Immature natural killer cell (primary cell): ENCODE measurements around the gene FOXC1. TPM values are rescaled to one million over a fixed set of nuclear protein-coding genes. Genes with fewer than 3 reads are reported as not detected.
A peak's percentile ranks its signal among the peaks of the same experiment; 100 is the strongest.

Experiments
- DNase-seq, 3 donors: peaks; one replicate each; pipeline ENCODE4 v3.0.0; 2022; ENCODE audit warnings: mixed read lengths in 1 of 3
- H3K27ac Mint-ChIP-seq, 6 donors: one replicate each; pipeline ENCODE4 v1.8.0; 2020; ENCODE audit warnings: mixed read lengths in 6 of 6, mild to moderate bottlenecking in 5 of 6, inconsistent platforms in 4 of 6, moderate library complexity in 3 of 6
- H3K27me3 Mint-ChIP-seq, 3 donors: one replicate each; pipeline ENCODE4 v1.8.0; 2020 to 2021; ENCODE audit warnings: low read depth in 3 of 3, mild to moderate bottlenecking in 3 of 3, mixed read lengths in 3 of 3, moderate library complexity in 3 of 3, inconsistent platforms in 1 of 3
- H3K36me3 Mint-ChIP-seq, 3 donors: one replicate each; pipeline ENCODE4 v1.8.0; 2020; ENCODE audit warnings: mixed read lengths in 3 of 3, inconsistent platforms in 2 of 3, mild to moderate bottlenecking in 2 of 3
- H3K4me1 Mint-ChIP-seq, 2 donors: one replicate each; pipeline ENCODE4 v1.8.0; 2020; ENCODE audit warnings: inconsistent platforms in 2 of 2, mild to moderate bottlenecking in 2 of 2, mixed read lengths in 2 of 2, moderate library complexity in 1 of 2
- H3K4me3 Mint-ChIP-seq, 5 donors: one replicate each; pipeline ENCODE4 v1.8.0; 2020; ENCODE audit warnings: mild to moderate bottlenecking in 5 of 5, mixed read lengths in 5 of 5, inconsistent platforms in 3 of 5, moderate library complexity in 3 of 5
- H3K9me3 Mint-ChIP-seq, 6 donors: one replicate each; pipeline ENCODE4 v1.8.0; 2020; ENCODE audit warnings: mild to moderate bottlenecking in 6 of 6, mixed read lengths in 6 of 6, inconsistent platforms in 4 of 6, moderate library complexity in 3 of 6
- polyA plus RNA-seq, 3 donors: library from polyadenylated mRNA; unstranded; fragments of 300-500 nt; fragmentation: Illumina TruSeq; gene quantifications; one replicate each; pipeline ENCODE4 v1.2.3, GENCODE V29; 2021

Gene FOXC1
- under 1 TPM in 1 of 3 donors, not detected in 2; 0.22 TPM for polyA plus RNA-seq

DNA sequence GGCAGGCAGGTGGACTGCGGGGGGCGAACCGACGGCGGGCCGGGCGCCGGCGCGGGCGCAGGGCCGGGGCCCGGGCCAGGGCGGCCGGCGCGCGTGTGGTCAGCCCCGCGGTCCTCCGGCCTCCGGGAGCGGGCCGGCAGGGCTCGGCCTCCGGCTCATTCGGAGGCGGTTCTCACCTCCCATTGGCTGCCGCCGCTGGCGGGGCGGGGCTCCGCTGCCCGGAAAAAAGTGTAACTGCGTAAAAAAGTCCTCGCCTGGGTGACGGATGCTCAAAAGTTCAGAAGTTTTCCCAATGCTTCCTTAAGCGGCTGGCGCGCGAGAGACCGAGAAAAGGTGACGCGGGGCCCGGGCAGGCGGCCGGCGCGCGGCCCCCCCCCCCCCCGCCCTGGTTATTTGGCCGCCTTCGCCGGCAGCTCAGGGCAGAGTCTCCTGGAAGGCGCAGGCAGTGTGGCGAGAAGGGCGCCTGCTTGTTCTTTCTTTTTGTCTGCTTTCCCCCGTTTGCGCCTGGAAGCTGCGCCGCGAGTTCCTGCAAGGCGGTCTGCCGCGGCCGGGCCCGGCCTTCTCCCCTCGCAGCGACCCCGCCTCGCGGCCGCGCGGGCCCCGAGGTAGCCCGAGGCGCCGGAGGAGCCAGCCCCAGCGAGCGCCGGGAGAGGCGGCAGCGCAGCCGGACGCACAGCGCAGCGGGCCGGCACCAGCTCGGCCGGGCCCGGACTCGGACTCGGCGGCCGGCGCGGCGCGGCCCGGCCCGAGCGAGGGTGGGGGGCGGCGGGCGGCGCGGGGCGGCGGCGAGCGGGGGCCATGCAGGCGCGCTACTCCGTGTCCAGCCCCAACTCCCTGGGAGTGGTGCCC is at the start of gene FOXC1:
TSS of gene FOXC1 (plus strand) at position 268 of the 849 bp plus-strand sequence. CDS start at position 799, 531 bp downstream.
- DNase-seq = peak in 1 of 3 donors; percentile 27
- peaks cover 32 to 61% (median 52%) of the 10 kb centered on the region in 3 donors for H3K27me3 Mint-ChIP-seq
- H3K9me3 Mint-ChIP-seq = peaks cover 0 to 2% (median 0%) of the 10 kb centered on the region in 6 donors
- H3K4me1 Mint-ChIP-seq = peaks cover 42 to 54% of the 10 kb centered on the region in 2 donors
- peak within 1 kb of the TSS in 1 of 6 donors; percentile 55 for H3K27ac Mint-ChIP-seq
- H3K36me3 Mint-ChIP-seq = no peaks in the 10 kb centered on the region
- peak within 1 kb of the TSS; percentile 81 to 89 (median 82) for H3K4me3 Mint-ChIP-seq

DNA sequence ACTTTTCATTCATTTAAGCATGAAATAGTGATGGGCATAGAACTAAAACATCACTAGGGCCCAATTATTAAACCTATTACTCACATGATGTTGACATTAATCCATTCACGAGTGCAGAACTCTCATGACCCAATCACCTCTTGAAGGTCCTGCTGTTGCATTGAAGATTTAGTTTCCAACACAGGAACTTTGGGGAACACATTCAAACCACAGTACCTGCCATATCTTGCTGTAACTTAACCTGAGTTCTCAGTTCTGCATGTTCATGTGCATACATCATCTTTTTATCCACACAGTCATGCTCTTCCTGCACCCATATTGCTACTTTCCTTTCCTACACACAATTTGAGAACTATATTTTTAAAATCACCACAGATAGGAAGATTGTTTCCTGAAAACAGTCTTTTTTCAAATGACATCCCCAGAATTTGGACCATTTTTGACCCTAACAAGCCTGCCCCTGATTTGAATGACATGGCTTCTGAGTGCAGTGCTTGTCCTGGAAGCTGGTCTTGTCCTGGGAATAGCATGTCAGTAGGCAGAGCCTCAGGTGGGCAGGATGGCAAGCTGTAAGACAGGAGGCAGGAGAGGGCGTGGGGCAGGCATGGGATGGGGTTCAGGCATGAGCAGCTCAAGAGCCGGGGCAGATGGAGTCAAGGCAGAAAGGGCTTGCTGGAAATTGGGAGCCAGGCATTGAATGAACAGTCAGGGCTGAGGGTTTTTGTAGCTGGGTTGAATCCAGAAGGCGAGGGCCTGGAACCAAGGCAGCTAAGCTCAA is 49.2 kb upstream of the FOXC1 start:
- Mint-ChIP-seq H3K27me3 (peaks cover 0 to 13% (median 9%) of the 10 kb centered on the region in 3 donors), H3K4me1 (peaks cover 6 to 23% of the 10 kb centered on the region in 2 donors), H3K36me3 (no peaks in the 10 kb centered on the region), H3K4me3 (no peak overlapping the region), H3K9me3 (no peaks in the 10 kb centered on the region), H3K27ac (no peak overlapping the region)
- DNase-seq = no peak

DNA sequence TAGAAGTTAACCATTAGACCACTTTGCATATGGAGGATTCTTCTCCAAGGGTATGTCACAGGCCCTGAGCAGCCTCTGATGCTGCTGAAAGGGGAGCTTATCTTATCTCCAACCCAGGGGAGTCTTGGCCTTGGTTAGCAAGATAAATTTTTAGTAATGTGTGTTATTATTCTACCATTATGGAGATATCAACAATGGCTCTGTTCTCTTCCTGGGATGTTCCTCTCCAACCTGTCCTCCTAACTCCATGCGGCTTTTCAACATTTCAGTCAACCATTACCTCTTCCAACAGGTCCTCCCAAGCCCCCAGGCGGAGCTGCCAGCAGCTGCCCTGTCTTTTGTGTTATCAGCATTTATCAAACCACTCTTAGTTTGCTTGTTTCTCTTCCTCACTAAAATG is 48.4 kb upstream of the FOXC1 start:
- Mint-ChIP-seq H3K4me3 (no peak overlapping the region), H3K9me3 (no peaks in the 10 kb centered on the region), H3K27me3 (peaks cover 0 to 10% (median 7%) of the 10 kb centered on the region in 3 donors)

DNA sequence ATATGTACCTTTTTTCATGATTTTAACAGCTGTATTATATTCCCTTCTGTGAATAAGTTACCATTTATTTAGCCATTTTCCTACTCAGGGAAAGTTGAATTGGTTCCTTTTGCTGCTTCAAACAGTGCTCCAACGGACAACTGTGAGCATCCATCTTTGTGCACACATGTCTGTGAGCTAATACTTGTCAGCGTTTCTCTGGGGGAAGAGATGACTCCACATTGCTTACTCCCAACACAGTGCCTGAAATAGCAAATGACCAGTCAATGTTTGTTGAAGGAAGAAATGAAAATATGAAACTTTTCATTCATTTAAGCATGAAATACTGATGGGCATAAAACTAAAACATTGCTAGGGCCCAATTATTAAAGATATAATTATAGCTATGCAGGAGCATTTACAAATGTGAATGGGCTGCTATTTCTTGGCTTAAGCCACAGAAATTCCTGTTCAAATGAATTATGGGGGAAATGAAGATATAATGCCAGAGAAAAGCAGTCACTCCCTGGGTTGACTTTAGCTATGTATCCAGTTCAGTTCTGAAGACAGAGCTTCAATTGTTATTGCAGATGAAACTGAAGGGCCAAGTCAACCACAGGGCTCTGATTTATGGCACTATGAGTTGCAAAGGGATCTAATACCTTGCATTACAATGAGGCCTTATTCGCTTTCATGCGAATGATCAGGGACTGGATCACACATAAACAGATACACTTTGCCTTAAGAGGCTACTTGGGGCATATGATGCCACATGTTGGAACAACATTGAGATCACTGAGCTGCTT is 47.4 kb upstream of the FOXC1 start:
- Mint-ChIP-seq H3K4me1 (peaks cover 6 to 17% of the 10 kb centered on the region in 2 donors), H3K9me3 (no peaks in the 10 kb centered on the region), H3K4me3 (no peak overlapping the region), H3K27ac (no peak overlapping the region), H3K27me3 (peaks cover 0 to 6% (median 3%) of the 10 kb centered on the region in 3 donors), H3K36me3 (no peaks in the 10 kb centered on the region)
- no peak for DNase-seq

More for the DNA sequence above, 48.4 kb upstream of the FOXC1 start:
- Mint-ChIP-seq H3K4me1 (peaks cover 6 to 18% of the 10 kb centered on the region in 2 donors), H3K27ac (peak overlapping the region in 1 of 6 donors; percentile 19), H3K36me3 (no peaks in the 10 kb centered on the region)
- DNase-seq = no peak

DNA sequence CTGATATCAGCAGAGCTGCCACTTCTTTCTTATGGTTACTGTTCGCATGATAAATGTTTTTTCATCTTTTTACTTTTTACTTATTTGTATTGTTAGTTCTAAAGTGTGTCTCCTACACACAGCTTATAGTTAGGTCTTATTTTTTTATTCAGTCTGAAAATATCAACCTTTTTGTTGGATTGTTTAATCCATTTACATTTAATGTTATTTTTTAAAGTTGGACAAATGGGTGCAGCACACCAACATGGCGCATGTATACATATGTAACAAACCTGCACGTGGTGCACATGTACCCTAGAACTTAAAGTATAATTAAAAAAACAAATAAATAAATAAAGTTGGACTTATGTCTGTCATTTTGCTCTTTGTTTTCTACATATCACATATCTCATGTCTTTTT is 40.3 kb upstream of the FOXC1 start:
- H3K4me3 Mint-ChIP-seq = no peak overlapping the region
- no peak overlapping the region for H3K27ac Mint-ChIP-seq
- H3K36me3 Mint-ChIP-seq = peaks cover 17 to 20% (median 17%) of the 10 kb centered on the region in 3 donors
- no peak for DNase-seq
- H3K4me1 Mint-ChIP-seq = peaks cover 0 to 5% of the 10 kb centered on the region in 2 donors
- H3K27me3 Mint-ChIP-seq = peaks cover 0 to 19% (median 2%) of the 10 kb centered on the region in 3 donors
- H3K9me3 Mint-ChIP-seq = peaks cover 15 to 23% (median 19%) of the 10 kb centered on the region in 6 donors

DNA sequence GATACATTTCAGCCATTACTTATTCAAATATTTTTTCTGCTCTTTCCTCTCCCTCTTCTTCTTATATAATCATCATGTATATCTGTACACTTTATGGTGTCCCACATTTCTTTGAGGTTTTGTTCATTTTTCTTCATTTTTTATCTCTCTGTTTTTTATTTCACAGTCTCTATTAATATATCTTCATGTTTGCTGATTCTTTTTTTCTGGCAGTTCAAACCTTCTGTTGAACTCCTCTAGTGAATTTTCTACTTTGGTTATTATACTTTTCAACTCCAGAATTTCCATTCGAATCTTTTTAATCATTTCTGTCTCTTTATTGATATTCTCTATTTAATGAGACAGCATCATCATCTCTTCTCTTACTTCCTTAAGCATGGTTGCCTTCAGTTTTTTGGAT is 38.9 kb upstream of the FOXC1 start:
- H3K27me3 Mint-ChIP-seq = peaks cover 0 to 19% (median 0%) of the 10 kb centered on the region in 3 donors
- DNase-seq = no peak
- peaks cover 15 to 23% (median 19%) of the 10 kb centered on the region in 6 donors for H3K9me3 Mint-ChIP-seq
- peaks cover 17 to 20% (median 17%) of the 10 kb centered on the region in 3 donors for H3K36me3 Mint-ChIP-seq
- H3K27ac Mint-ChIP-seq = no peak overlapping the region
- H3K4me1 Mint-ChIP-seq = peaks cover 0 to 5% of the 10 kb centered on the region in 2 donors
- H3K4me3 Mint-ChIP-seq = no peak overlapping the region

DNA sequence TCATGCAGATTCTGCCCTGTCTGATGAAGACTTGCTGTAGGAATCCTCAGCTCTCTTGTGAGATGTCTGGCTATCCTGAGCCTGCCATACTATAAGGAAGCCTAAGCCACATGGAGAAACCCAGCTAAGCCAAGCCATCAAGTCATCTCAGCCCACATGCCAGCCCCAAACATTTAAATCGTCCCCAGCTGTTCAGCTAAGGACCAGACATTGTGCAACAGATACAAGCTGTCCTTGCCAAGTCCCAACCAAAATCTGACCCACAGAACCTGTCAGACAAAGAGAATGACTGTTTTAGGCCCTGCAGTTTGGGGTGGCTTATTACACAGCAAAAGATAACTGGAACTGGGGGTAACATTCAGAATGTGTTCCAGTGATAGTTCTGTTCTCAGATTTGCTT is 36.8 kb upstream of the FOXC1 start:
- Mint-ChIP-seq H3K4me1 (no peaks in the 10 kb centered on the region), H3K27ac (no peak overlapping the region), H3K27me3 (peaks cover 0 to 21% (median 0%) of the 10 kb centered on the region in 3 donors), H3K9me3 (peaks cover 15 to 23% (median 19%) of the 10 kb centered on the region in 6 donors), H3K36me3 (peaks cover 17 to 20% (median 17%) of the 10 kb centered on the region in 3 donors), H3K4me3 (no peak overlapping the region)
- DNase-seq = no peak

DNA sequence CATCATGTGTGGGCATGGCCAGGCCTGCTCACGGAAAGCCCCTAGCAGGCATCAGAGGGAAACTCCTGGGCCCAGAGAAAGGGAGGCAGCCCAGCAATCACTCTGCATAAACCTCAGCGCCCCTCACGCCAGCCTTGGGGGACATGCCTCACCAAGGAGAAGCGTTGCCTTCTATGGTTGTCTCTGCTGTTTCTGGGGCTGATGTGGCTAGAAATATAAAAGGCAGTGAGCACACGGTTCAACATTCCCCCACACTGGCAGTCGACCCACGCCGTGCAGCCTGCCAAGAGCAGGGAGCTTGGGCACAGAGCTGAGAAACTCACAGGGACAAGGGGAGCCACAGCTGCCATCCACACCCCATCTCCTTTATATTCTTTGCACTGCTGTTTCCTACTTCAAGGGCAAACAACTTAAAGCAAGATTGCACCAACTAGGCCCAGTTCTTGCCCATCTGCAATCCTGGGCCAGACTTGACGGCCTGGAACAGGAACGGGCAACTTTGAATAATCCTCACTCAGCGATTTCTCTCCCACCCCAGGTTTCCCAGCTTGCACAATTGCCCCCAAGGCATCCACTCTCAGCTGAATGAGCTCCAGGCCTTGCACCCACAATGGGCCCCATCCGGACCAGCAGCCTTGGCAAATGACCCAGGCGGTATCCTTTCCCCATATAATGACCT is 35.5 kb upstream of the FOXC1 start:
- H3K27ac Mint-ChIP-seq = no peak overlapping the region
- H3K4me3 Mint-ChIP-seq = no peak overlapping the region
- H3K4me1 Mint-ChIP-seq = no peaks in the 10 kb centered on the region
- DNase-seq = no peak
- peaks cover 14 to 17% (median 17%) of the 10 kb centered on the region in 3 donors for H3K36me3 Mint-ChIP-seq
- H3K27me3 Mint-ChIP-seq = peaks cover 0 to 21% (median 0%) of the 10 kb centered on the region in 3 donors
- H3K9me3 Mint-ChIP-seq = peaks cover 15 to 23% (median 18%) of the 10 kb centered on the region in 6 donors

DNA sequence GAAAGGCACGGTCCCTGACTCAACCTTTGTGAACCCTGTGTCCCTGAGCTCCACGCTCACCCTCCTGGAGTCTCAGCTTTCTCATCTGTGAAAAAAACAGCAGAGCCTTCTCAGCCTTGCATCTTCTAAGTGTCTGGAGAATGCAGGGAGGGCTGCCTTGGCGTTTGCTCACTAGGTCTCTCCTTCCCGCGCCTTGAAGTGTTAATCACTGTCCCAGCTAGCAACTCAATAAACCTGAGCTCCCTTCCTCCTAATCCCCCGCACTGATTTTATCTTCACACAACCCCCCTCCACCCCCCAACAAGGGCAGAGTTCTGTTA is 34.9 kb upstream of the FOXC1 start:
- Mint-ChIP-seq H3K27ac (no peak overlapping the region), H3K4me3 (no peak overlapping the region), H3K9me3 (peaks cover 15 to 23% (median 18%) of the 10 kb centered on the region in 6 donors), H3K4me1 (no peaks in the 10 kb centered on the region), H3K36me3 (peaks cover 14 to 17% (median 17%) of the 10 kb centered on the region in 3 donors), H3K27me3 (peaks cover 0 to 21% (median 0%) of the 10 kb centered on the region in 3 donors)
- no peak for DNase-seq

DNA sequence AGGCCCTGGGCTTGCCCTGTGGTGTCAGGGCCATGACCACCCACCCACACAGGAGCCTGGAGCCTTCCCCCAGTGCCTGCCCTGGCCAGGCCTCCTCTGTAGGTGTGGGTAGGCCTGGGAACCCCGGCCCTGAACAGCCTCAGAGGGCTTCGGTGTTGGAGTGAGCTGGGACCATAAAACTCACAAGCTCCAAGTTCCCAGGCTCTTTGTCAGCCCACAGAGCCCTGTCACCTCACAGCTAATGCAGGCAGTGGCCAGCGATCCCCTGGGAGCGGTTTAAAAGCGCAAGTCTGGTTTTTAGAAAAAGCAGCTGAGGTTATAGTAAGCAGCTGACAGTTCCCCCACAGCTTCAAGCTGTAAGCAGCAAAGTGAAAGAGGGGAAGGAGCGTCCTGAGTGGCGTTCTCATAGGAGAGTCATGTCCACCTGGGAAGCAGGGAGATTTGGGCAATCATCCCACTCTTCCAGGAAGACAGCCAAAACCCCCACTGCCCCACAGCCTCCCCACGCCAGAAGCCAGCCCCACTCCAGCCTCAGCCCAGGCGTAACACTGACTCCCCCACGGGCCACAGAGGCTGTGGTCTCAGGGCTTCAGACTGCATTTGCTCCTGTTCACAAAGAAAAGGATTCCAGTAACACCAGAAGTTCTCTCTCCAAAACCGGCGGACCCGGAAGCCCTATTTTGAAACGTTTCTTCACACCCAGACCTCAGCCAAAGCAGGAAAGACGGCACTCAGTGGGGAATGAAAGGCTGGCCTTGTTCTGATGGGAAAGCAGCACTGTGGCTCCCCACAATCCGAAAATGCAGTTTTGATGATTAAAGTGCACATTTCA is 34.3 kb upstream of the FOXC1 start:
- H3K9me3 Mint-ChIP-seq = peaks cover 12 to 17% (median 16%) of the 10 kb centered on the region in 6 donors
- peaks cover 9 to 17% (median 16%) of the 10 kb centered on the region in 3 donors for H3K36me3 Mint-ChIP-seq
- no peak for DNase-seq
- peaks cover 0 to 21% (median 0%) of the 10 kb centered on the region in 3 donors for H3K27me3 Mint-ChIP-seq
- H3K4me1 Mint-ChIP-seq = no peaks in the 10 kb centered on the region
- no peak overlapping the region for H3K4me3 Mint-ChIP-seq
- no peak overlapping the region for H3K27ac Mint-ChIP-seq

DNA sequence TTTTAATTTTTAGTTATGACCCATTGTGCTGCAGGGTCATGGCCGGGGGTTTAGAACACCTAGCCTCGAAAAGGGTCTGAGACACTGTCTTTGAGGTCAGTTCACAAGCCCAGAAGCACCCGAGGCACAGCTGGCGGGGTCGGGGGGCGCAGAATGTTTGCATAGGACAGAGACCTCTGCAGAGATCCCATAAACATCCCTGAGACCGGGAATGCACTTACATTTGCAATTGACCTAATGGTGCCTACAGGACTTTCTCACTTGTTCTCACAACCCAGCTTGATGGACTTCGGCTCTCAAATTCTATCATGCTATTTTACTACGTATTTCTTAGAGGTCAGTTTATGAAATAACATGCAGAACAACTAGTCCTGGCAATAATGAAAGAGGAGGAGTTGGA is 33.5 kb upstream of the FOXC1 start:
- Mint-ChIP-seq H3K4me3 (no peak overlapping the region), H3K27ac (no peak overlapping the region), H3K36me3 (peaks cover 3 to 10% (median 9%) of the 10 kb centered on the region in 3 donors), H3K4me1 (no peaks in the 10 kb centered on the region), H3K9me3 (peaks cover 6 to 10% (median 9%) of the 10 kb centered on the region in 6 donors), H3K27me3 (peaks cover 0 to 17% (median 0%) of the 10 kb centered on the region in 3 donors)
- no peak for DNase-seq

DNA sequence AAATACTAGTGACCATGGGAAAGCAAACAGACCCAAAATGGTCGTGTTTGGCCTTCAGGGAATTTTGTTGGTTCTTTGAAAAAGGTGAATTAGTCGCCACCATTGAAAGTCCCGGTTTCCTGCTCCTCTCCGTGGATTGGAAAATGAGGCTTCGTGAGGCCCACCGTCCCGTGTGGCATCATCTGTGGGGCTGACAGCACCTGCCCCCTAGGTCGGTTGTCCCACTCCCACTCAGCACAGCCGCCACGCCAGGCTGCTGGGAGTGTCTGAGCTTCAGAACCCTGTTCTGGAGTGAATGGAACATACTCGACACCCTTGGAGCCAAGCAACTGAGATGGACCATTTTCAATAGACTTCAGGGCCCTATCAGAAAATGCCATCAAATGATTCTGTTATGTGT is 33.0 kb upstream of the FOXC1 start:
- H3K4me3 Mint-ChIP-seq = no peak overlapping the region
- no peaks in the 10 kb centered on the region for H3K4me1 Mint-ChIP-seq
- no peak for DNase-seq
- peaks cover 0 to 12% (median 0%) of the 10 kb centered on the region in 3 donors for H3K27me3 Mint-ChIP-seq
- H3K36me3 Mint-ChIP-seq = peaks cover 0 to 4% (median 3%) of the 10 kb centered on the region in 3 donors
- peaks cover under 1 to 5% (median 4%) of the 10 kb centered on the region in 6 donors for H3K9me3 Mint-ChIP-seq
- H3K27ac Mint-ChIP-seq = no peak overlapping the region
